Measurements from ENCODE around the gene GSK3B. TPM values are rescaled to one million over a fixed set of nuclear protein-coding genes. Genes with fewer than 3 reads are reported as not detected.

GSK3B gene
- total and polyA plus RNA-seq, 2 experiments from 2014 or later, result 29.0 to 45.3 TPM

DNA sequence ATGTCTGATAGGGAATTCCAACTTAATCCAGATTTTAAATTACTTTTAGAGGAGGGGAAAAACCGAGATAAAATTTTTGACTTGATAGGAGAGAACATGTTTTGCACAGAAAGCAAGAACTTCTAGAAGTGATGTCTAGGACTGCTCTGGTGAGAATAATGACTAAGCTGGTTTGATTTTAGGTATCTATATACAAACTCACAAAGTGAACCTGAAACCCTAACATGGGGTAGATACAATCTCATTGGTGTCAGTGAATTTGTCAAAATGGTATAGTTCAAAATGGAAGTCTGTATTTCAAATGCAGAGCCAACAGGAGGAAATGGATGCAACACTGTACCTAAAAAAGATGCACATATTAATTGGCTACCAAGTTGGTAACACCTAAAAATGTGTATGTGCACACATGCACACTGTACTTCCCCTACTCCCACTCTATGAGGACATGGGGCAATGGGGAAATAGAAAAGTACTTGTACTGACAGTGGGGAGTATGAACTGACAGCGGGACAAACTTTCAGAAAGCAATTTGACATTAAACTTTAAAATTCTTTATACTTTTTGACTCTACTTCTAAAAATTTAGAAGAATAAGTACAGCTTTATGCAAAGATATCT lies 259.4 kb downstream of the GSK3B start:
- Mint-ChIP-seq H3K36me3 (ENCODE audit: low read depth) (peaks cover 6% of the 10 kb centered on the region; the same call in 2 of the 3 replicates), H3K27ac (no peak overlapping the region), H3K27me3 (ENCODE audit: insufficient read depth, low read depth, poor library complexity) (no peaks in the 10 kb centered on the region), H3K4me3 (no peak overlapping the region), H3K4me1 (peaks cover 12% of the 10 kb centered on the region), H3K9me3 (no peaks in the 10 kb centered on the region)
- Histone ChIP-seq H3F3A (replicated peaks; ENCODE audit: low read depth) (no peaks in the 10 kb centered on the region), H3K36me3 (ENCODE audit: insufficient read depth) (no peaks in the 10 kb centered on the region), H3K79me2 (replicated peaks; ENCODE audit: insufficient read depth) (no peaks in the 10 kb centered on the region), H4K20me1 (replicated peaks; ENCODE audit: insufficient read depth) (no peaks in the 10 kb centered on the region; the same call in 1 of the 2 replicates), H3K4me2 (no peak overlapping the region), H2AFZ (no peak overlapping the region), H3K27ac (ENCODE audit: low read depth) (no peak overlapping the region), H3K27me3 (ENCODE audit: insufficient read depth) (no peaks in the 10 kb centered on the region), H3K4me1 (ENCODE audit: insufficient read depth) (peaks cover 14% of the 10 kb centered on the region), H3K9me2 (ENCODE audit: insufficient read depth) (no peaks in the 10 kb centered on the region), H3K4me3 (no peak overlapping the region)
- TF ChIP-seq EZH2phosphoT487 (IDR thresholded peaks at IDR 0.05; ENCODE audit: unreplicated experiment) (no peak), EZH2 (IDR thresholded peaks at IDR 0.05; ENCODE audit: low read depth, unreplicated experiment) (no peak), CREB1 (CRISPR knock-in tag; IDR thresholded peaks at IDR 0.05; ENCODE audit: low read depth) (no peak), JUNB (IDR thresholded peaks at IDR 0.05; ENCODE audit: unreplicated experiment) (no peak)
- DNase-seq (ENCODE audit: low spot score) (no peak), ATAC-seq (no peak)

DNA sequence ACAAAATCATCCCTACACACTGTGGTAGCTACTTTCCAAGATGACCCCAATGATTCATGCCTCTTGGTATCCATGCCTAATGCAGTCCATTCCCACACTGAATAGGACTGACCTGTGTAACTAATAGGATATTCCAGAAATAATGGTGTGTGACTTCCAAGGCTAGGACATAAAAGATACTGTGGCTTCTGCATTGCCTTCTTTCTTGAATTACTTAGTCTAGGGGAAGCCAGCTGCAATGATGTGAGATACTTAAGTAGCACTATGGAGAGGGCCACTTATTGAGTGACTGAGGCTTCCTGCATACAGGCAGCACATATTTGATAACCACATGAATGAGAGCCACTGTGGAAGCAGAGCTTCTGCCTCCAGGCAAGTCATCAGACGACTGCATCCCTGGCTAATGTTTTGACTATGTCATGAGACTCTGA lies 262.3 kb downstream of the GSK3B start:
- Histone ChIP-seq H3K36me3 (ENCODE audit: insufficient read depth) (no peaks in the 10 kb centered on the region), H3K4me2 (no peak overlapping the region), H3K4me3 (no peak overlapping the region), H3K27ac (ENCODE audit: low read depth) (peak overlapping the region; percentile 50; the same call in 1 of the 2 replicates), H2AFZ (no peak overlapping the region), H3K4me1 (ENCODE audit: insufficient read depth) (peaks cover 39% of the 10 kb centered on the region), H3K79me2 (replicated peaks; ENCODE audit: insufficient read depth) (0 out of 2 replicates have a peak, but pooled peaks cover 4% of the 10 kb centered on the region), H4K20me1 (replicated peaks; ENCODE audit: insufficient read depth) (no peaks in the 10 kb centered on the region; the same call in 1 of the 2 replicates), H3F3A (replicated peaks; ENCODE audit: low read depth) (no peaks in the 10 kb centered on the region), H3K27me3 (ENCODE audit: insufficient read depth) (no peaks in the 10 kb centered on the region), H3K9me2 (ENCODE audit: insufficient read depth) (no peaks in the 10 kb centered on the region)
- peaks cover 3% of the 10 kb centered on the region; the same call in 1 of the 3 replicates for H3K36me3 Mint-ChIP-seq (ENCODE audit: low read depth)
- H3K27ac Mint-ChIP-seq, result peak overlapping the region; percentile 24; the same call in 1 of the 2 replicates
- no peaks in the 10 kb centered on the region for H3K27me3 Mint-ChIP-seq (ENCODE audit: insufficient read depth, low read depth, poor library complexity)
- H3K4me3 Mint-ChIP-seq, result no peak overlapping the region
- no peaks in the 10 kb centered on the region for H3K9me3 Mint-ChIP-seq
- TF ChIP-seq ZNF114 (CRISPR knock-in tag; IDR thresholded peaks at IDR 0.05) (no peak), STAT1 (IDR thresholded peaks at IDR 0.05; ENCODE audit: unreplicated experiment) (no peak), EZH2phosphoT487 (IDR thresholded peaks at IDR 0.05; ENCODE audit: unreplicated experiment) (no peak), ZNF331 (CRISPR knock-in tag; IDR thresholded peaks at IDR 0.05; ENCODE audit: low read depth) (no peak), EZH2 (IDR thresholded peaks at IDR 0.05; ENCODE audit: low read depth, unreplicated experiment) (no peak), JUNB (IDR thresholded peaks at IDR 0.05; ENCODE audit: unreplicated experiment) (no peak), NANOG (IDR thresholded peaks at IDR 0.05; ENCODE audit: borderline replicate concordance) (no peak), CREB1 (CRISPR knock-in tag; IDR thresholded peaks at IDR 0.05; ENCODE audit: low read depth) (no peak)
- TF ChIP-seq, protein P1, sequence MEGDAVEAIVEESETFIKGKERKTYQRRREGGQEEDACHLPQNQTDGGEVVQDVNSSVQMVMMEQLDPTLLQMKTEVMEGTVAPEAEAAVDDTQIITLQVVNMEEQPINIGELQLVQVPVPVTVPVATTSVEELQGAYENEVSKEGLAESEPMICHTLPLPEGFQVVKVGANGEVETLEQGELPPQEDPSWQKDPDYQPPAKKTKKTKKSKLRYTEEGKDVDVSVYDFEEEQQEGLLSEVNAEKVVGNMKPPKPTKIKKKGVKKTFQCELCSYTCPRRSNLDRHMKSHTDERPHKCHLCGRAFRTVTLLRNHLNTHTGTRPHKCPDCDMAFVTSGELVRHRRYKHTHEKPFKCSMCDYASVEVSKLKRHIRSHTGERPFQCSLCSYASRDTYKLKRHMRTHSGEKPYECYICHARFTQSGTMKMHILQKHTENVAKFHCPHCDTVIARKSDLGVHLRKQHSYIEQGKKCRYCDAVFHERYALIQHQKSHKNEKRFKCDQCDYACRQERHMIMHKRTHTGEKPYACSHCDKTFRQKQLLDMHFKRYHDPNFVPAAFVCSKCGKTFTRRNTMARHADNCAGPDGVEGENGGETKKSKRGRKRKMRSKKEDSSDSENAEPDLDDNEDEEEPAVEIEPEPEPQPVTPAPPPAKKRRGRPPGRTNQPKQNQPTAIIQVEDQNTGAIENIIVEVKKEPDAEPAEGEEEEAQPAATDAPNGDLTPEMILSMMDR (conservative IDR thresholded peaks at IDR 0.05; ENCODE audit: low read depth in 2 of 2), result no peak
- TF ChIP-seq, protein P2, sequence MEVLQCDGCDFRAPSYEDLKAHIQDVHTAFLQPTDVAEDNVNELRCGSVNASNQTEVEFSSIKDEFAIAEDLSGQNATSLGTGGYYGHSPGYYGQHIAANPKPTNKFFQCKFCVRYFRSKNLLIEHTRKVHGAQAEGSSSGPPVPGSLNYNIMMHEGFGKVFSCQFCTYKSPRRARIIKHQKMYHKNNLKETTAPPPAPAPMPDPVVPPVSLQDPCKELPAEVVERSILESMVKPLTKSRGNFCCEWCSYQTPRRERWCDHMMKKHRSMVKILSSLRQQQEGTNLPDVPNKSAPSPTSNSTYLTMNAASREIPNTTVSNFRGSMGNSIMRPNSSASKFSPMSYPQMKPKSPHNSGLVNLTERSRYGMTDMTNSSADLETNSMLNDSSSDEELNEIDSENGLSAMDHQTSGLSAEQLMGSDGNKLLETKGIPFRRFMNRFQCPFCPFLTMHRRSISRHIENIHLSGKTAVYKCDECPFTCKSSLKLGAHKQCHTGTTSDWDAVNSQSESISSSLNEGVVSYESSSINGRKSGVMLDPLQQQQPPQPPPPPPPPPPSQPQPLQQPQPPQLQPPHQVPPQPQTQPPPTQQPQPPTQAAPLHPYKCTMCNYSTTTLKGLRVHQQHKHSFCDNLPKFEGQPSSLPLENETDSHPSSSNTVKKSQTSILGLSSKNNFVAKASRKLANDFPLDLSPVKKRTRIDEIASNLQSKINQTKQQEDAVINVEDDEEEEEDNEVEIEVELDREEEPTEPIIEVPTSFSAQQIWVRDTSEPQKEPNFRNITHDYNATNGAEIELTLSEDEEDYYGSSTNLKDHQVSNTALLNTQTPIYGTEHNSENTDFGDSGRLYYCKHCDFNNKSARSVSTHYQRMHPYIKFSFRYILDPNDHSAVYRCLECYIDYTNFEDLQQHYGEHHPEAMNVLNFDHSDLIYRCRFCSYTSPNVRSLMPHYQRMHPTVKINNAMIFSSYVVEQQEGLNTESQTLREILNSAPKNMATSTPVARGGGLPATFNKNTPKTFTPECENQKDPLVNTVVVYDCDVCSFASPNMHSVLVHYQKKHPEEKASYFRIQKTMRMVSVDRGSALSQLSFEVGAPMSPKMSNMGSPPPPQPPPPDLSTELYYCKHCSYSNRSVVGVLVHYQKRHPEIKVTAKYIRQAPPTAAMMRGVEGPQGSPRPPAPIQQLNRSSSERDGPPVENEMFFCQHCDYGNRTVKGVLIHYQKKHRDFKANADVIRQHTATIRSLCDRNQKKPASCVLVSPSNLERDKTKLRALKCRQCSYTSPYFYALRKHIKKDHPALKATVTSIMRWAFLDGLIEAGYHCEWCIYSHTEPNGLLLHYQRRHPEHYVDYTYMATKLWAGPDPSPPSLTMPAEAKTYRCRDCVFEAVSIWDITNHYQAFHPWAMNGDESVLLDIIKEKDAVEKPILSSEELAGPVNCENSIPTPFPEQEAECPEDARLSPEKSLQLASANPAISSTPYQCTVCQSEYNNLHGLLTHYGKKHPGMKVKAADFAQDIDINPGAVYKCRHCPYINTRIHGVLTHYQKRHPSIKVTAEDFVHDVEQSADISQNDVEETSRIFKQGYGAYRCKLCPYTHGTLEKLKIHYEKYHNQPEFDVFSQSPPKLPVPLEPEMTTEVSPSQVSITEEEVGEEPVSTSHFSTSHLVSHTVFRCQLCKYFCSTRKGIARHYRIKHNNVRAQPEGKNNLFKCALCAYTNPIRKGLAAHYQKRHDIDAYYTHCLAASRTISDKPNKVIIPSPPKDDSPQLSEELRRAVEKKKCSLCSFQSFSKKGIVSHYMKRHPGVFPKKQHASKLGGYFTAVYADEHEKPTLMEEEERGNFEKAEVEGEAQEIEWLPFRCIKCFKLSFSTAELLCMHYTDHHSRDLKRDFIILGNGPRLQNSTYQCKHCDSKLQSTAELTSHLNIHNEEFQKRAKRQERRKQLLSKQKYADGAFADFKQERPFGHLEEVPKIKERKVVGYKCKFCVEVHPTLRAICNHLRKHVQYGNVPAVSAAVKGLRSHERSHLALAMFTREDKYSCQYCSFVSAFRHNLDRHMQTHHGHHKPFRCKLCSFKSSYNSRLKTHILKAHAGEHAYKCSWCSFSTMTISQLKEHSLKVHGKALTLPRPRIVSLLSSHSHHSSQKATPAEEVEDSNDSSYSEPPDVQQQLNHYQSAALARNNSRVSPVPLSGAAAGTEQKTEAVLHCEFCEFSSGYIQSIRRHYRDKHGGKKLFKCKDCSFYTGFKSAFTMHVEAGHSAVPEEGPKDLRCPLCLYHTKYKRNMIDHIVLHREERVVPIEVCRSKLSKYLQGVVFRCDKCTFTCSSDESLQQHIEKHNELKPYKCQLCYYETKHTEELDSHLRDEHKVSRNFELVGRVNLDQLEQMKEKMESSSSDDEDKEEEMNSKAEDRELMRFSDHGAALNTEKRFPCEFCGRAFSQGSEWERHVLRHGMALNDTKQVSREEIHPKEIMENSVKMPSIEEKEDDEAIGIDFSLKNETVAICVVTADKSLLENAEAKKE (CRISPR knock-in tag; IDR thresholded peaks at IDR 0.05), result no peak
- TF ChIP-seq, protein P3, sequence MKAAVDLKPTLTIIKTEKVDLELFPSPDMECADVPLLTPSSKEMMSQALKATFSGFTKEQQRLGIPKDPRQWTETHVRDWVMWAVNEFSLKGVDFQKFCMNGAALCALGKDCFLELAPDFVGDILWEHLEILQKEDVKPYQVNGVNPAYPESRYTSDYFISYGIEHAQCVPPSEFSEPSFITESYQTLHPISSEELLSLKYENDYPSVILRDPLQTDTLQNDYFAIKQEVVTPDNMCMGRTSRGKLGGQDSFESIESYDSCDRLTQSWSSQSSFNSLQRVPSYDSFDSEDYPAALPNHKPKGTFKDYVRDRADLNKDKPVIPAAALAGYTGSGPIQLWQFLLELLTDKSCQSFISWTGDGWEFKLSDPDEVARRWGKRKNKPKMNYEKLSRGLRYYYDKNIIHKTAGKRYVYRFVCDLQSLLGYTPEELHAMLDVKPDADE (IDR thresholded peaks at IDR 0.05), result no peak
- DNase-seq (ENCODE audit: low spot score) (no peak), ATAC-seq (no peak)
- H3K4me1 Mint-ChIP-seq, result peaks cover 37% of the 10 kb centered on the region

Measured in GM23338 (cell line).